HEK293 (cell line): Measurements from ENCODE around the gene B4GALT6.

ENCODE experiments used
- CTCF ChIP-seq: fragments of 450-650 bp; formaldehyde crosslinking; IDR thresholded peaks from 2 replicates; pipeline ENCODE4 v1.5.1; 2016; ENCODE audit warnings: missing biosample characterization, missing genetic modification characterization
- PRDM10 ChIP-seq: fragments of 450-650 bp; formaldehyde crosslinking; IDR thresholded peaks from 2 replicates; pipeline ENCODE4 v1.5.1; 2016; ENCODE audit warnings: missing biosample characterization, missing genetic modification characterization
- ZBTB1 ChIP-seq: fragments of 450-650 bp; formaldehyde crosslinking; IDR thresholded peaks from 2 replicates; pipeline ENCODE4 v1.5.1; 2016; ENCODE audit warnings: missing biosample characterization, missing genetic modification characterization
- ZNF274 ChIP-seq, 2 experiments: fragments of 200-500 bp in 1 of 2; fragments of 450-650 bp in 1 of 2; sonication (Bioruptor generic) in 1 of 2; formaldehyde crosslinking in 1 of 2; IDR thresholded peaks; 2 replicates each; pipeline versions ENCODE4 v1.5.1 to v1.6.1; 2014 to 2016; ENCODE audit warnings: borderline replicate concordance in 1 of 2, inconsistent platforms in 1 of 2, low read length in 1 of 2, missing biosample characterization in 1 of 2, missing genetic modification characterization in 1 of 2

- TF ChIP-seq ZNF274 (IDR thresholded peaks at IDR 0.05; ENCODE audit: low read length) = no peak
- no peak for TF ChIP-seq ZNF274 (tag by site-specific recombination; IDR thresholded peaks at IDR 0.05; ENCODE audit: borderline replicate concordance)
- TF ChIP-seq CTCF (tag by site-specific recombination) = no peak
- no peak for TF ChIP-seq ZBTB1
- 0 out of 2 replicates have a peak, but pooled peaks have one; percentile 23 for TF ChIP-seq PRDM10 (tag by site-specific recombination)
Observed at GRCh38 chr18:31648966-31649429, 35.4 kb downstream of the B4GALT6 start.
